GM11168 (cell line): Measurements from ENCODE around the gene POLA1.

ENCODE experiments used
- in situ Hi-C: fragments of 300-500 bp; cut with MboI; formaldehyde crosslinking; loops from one replicate; pipeline ENCODE4 v1.12.0; 2022; ENCODE audit warnings: low sequenced_read_pairs; ENCODE audit not compliant: unreplicated experiment

POLA1 gene

DNA sequence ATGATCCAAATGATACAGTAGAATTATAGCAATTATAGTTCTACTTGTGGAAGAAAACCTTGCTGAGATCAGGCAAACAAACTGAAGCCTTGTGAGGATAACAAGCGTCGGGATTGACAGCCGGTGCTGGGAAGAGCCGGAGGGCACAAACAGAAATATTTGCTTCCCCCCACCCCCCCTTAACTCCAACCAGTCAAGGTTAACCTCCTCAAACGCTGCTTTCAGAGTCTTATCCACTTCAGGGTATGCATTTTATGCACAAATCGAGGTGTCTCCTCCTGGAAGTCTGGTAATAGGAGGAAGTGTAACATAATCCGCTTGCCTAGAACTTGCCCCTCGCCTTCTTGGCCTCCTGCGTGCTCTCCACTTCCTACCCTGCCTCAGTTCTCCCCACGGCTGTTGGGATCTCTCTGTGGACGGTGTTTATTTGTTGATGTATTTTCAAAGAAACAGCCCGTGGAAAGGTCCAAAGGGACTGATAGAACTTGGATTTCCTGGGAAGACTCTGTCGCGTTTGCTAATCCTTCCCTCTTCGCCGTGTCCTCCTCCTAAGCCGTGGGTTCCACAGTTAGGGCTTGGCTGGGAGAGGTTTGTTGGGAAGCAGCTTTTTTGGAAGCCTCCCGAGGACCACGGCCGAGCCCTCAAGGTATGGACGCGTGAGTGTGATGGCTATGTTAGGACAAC lies 326.1 kb downstream of the POLA1 start:
- in situ Hi-C loops = loop anchor here (5.0 to 10.0 kb wide), 2 partner anchors 122 to 165 kb away; no protein-coding TSS in a partner anchor

DNA sequence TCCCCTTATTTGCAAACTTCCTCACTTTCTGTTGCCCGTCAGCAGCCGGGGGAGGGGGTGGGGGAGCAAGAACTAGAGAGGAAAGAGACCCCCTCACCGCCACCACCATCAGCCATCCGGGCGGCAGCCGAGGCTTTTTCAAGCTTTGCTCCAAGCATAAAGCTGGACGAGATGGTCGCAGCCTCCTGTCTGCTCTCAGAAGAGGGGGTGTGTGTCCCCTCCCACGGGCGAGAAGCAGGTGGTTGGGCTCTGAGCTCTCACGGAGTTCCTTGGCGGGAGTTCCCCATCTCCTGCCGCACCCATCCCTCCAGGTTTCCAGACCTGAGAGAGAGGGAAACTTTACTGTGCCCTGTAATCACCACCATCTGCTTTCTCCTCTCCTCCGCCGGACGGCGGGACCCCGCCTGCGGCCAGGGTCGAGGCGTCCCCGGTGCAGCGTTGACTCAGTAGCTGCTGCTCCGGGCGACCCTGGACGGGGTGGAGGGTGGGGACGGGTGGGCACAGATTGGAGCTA lies 326.7 kb downstream of the POLA1 start:
- in situ Hi-C loops = loop anchor here (5.0 kb wide), 1 partner anchor 122 kb away; no protein-coding TSS in a partner anchor

DNA sequence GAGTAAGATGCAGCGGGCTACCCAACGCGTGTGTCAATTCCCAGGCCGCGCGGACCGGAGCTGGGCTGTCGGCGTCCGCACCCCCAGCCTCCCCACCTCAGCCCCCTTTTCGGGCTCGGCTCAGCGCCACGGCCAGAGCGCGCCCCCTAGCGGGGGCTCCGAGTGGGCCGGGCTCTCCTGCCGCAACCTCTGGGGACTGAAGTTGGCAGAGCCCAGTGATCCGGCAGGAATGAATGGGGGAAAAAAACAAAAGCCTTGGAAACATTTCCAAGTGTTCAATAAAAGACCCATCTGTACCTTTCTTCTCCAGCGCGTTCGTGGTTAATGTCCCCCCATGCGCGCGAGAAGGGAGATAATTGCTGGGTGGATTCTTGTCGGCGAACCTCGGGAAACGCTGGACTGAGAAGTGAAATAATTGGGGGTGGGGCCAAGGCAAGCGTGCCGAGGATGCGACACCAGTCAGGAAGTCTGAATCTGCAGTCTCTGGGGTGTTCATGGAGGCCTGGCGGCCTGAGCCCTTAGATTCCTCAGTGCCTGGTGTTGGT lies 327.3 kb downstream of the POLA1 start:
- in situ Hi-C loops = loop anchor here (5.0 kb wide), 1 partner anchor 121 kb away; no protein-coding TSS in a partner anchor

DNA sequence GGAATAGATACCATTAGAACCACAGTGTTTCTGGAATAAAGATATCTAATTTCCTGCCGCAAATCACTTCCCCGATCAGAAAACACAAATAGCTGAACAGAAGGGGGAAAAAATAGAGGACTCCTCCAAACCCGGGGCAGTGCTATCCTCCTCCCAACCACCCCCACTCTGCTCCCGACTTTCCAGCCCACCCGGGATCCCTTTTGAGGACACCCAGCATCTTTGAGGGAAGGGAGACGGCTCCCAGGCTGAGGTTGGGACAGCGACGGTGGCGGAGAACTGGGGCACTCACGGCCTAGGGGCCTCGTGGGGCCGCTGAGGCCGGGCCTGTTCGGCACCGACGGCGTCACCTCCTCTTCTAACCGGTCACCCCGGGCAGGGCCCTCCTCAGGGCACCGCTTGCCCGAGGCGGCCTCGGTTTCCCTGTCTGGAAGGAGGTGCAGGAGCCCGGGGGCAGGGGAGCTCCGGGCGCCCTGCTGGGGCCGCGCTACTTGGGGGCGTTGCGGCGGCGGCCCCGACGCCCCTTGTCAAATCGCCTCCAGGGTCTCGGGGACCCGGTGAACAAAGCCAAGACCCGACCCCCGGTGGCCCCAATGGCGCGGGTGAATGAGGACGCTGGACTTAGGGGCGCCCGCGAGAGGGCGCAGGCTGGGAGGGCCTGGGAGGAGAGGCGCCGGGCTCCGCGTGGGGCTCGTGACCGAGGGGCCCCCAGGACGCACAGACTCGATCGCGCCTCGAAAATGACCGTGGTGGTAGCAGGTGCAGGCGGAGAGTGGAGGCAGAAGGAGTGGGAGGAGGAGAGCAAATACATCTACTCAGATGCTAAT lies 329.0 kb downstream of the POLA1 start:
- in situ Hi-C loops = loop anchor here (5.0 kb wide), 1 partner anchor 120 kb away; no protein-coding TSS in a partner anchor

DNA sequence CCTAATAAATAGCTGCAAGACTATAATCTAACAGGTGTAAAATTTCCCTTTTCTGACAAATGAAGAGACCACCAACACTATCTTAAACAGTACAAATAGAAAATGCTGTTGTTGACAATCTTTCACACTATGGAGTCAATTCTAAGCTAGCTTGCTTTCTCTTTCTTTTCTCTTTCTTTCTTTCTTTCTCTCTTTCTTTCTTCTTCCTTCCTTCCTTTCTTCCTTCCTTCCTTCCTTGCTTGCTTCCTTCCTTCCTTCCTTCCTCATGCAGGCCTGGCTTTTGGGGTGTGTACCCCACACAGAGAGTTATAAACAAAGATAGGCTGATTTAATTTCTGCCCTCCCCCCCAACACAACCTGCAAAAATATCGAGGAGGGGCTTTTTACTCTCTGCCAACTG lies 330.2 kb downstream of the POLA1 start:
- in situ Hi-C loops = loop anchor here (5.0 kb wide), 1 partner anchor 118 kb away; no protein-coding TSS in a partner anchor

DNA sequence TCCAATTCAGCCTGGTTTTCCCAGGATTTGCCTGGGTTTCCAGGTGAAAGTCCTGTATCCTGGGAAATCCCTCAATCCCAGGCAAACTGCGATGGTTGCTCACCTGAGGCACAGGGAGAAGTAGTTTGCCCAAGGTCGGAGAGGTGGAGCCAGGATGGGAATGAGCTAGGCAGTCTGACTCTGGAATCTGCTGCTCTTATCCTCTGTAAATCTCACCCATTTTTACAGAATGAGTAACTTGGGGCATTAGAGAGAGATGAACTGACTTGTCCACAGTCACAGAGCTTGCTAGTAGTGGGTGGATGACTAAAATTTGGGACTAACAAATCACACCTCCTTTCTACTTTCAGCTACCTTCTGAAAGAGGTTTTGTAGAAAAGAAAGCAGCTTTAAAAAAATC lies 331.9 kb downstream of the POLA1 start:
- in situ Hi-C loops = no loop called here

DNA sequence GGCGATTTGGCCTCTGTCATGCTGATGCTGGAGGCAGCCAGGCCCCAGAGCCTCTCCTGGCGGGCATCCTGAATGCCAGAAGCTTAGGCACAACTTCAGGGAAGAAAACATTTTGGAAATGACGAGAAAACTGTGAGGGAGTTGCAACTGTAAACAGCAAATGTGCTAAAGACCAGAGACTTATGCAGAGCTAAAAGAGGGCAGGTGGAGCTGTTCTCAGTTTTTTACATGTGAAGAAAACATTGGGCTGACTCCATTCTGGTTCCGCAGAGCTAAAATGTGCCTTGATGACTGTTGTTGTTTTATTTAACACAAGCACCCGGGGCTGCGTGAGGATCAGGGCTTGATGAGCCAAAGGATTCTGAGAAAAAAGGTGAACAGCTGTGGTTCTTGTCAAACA lies 332.9 kb downstream of the POLA1 start:
- in situ Hi-C loops = no loop called here

DNA sequence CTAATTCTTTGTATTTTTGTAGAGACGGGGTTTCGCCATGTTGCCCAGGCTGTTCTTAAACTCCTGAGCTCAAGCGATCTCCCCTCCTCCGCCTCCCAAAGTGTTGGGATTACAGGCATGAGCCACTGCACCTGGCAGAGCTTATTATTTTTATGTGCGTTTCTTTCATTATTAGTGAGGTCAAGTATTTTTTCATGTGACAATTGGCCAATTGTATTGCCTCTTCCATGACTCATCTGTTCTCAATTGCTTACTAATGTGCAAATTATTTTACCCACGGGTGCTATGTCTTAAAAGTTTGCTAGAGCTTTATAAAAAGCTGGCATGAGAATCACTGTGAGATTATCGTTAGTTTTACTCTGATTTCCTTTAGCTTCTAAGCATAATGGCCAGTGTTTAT lies 335.0 kb downstream of the POLA1 start:
- in situ Hi-C loops = no loop called here

DNA sequence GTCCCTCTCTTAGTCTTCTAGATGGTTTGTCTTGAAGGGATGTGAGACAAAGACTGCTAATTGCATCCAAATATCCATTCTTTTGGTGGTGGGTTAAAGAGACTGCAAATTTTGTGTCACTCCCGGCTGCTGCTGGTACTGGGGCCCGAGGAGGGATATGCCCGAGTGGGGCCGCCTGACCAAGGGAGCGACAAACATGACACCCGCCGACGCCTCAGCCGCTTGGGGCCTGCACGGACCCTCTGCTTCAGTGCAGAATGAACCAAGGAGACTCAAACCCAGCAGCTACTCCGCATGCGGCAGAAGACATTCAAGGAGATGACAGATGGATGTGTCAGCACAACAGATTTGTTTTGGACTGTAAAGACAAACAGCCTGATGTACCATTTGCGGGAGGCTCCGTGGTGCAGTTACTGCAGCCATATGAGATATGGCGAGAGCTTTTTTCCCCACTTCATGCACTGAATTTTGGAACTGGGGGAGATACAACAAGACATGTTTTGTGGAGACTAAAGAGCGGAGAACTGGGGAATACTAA lies 335.6 kb downstream of the POLA1 start:
- in situ Hi-C loops = no loop called here

DNA sequence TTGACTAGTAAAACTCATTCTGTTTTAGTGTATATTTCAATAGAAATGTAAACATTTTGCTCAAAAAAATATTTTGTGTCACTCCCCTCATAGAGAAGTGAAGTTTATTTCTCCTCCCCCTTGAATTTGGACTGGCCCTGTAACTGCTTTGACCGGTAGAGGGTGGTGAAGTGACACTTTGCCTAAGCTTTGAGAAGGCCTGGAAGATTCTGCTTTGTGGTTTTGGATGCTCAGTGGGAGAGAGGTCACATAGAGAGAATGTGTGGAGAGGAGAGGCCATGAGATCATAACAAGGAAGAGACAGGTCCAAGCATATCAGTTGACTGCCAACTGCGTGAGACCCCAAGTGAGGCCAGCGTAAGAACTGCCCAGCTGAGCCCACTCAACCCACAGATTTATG lies 341.2 kb downstream of the POLA1 start:
- in situ Hi-C loops = no loop called here

DNA sequence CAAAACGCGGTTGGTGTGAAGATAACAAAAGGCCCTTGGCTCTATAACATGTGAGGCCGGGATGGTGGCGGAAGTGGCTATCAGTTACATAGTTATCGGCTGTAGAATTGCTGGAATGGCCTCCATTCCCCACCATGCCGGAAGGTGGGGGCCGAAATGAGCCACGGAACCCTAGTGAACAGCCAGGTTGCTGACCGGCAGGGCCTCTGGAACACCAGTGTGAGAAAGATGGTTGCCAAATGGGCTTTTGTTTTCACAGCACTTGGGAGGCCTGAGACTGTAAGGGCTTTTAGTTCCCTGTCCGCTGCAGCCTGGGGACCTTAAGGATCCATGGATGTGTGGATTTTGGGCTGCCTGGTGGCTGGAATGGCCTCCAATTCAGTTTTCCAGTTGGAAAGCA lies 345.3 kb downstream of the POLA1 start:
- in situ Hi-C loops = no loop called here

DNA sequence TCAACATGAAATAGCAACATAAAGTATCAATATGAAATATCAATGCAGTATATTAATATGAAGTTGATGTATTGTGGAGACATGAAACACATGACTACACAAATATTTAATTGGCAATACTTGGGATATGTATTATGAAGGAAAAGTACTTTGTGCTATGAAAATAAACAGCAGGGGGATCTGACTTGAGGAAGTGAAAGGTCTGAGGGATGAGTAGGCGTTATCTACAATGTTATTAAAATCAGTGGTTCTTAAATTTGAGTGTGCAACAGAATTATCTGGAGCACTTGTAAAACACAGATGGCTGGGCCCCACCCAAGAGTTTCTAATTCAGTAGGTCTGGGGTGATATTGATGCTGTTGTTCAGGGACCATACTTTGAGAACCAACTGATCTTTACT lies 349.5 kb downstream of the POLA1 start:
- in situ Hi-C loops = no loop called here
